DMS114 treated with DMSO at 0.1 percent for 48 hours (cell line): ENCODE data around the gene EPB41L4A.

Experiments used
- DNase-seq: peaks from one replicate; lab custom pipeline; 2025; ENCODE audit not compliant: unreplicated experiment; lab: John Stamatoyannopoulos, UW

The EPB41L4A gene

DNA sequence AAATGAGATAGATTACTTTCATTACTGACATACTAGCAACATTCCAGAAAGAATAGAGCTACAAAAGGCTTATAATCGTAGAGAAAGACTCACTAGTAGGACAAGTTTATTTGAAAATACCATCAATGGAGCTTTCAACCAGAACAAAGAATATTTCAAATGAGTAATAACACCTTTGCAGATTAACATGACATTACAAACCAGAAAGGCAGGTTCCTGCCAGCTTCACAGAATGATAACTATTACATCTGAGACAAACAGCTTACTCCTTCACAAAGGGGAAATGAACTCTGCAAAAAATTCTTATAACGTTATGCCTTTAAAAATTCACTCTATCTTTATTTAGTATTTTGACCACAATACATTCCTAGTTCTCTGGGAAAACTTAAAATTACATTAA lies 103.1 kb downstream of the EPB41L4A start:
- no peak for DNase-seq

DNA sequence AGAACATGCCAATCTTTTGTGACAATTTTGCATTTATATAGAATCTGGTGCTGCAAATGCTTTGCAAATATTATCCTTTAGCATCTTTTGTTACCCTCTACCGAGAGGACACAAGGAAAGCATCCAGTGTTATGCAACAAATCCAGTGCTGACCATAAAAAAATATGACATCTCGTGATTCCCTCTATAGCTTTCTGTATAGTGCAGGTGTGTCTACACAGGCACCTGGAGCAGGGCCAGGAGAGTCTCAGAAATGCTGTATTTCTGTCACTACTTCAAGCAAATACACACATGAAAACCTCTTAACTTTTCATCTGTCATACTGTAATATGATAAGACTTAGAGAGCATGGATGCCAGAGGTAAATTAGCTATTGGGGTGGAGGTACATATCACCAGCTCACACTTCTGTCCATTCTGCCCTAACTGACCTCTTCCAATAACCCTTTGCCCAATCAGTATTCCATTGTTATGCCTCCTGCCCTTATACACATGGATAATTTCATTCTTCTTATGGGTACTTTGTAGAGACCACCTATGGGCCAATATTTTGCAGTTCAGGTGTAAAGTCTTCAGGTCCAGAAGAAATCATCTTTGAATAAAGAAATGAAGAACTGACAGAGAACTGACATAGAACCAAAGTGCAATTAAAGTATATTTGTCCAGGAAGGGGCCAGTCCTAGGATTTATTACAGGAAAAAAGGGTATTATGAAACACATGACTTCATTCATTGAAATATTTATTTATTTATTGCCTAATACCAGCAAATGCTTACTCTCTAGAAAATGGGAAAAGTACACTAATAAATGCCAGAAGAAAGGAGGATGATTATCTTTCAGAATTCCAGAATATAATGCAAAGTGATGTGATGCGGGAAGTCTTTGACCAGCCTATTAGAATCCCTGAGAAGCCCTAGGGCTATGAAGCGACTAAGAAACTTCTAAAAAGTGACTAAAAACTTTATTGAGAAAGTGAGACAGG lies 106.5 kb downstream of the EPB41L4A start:
- no peak for DNase-seq

DNA sequence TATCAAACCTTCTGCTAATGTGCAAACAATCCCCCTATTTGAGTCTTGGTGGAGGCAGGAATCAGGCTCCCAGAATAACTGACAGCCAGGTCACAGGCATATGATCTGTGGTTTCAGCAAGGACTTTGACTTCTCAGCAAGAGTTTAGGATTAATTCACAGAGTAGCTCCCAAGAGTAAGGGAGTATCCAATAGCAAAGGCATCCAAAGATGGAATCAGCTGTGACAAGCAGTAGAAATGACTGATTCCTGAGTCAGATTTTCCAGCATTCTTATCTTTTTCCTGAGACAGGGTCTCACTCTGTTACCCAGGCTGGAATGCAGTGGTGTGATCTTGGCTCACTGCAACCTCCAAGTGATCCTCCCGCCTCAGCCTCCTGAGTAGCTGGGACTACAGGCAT lies 108.3 kb downstream of the EPB41L4A start:
- DNase-seq: no peak

DNA sequence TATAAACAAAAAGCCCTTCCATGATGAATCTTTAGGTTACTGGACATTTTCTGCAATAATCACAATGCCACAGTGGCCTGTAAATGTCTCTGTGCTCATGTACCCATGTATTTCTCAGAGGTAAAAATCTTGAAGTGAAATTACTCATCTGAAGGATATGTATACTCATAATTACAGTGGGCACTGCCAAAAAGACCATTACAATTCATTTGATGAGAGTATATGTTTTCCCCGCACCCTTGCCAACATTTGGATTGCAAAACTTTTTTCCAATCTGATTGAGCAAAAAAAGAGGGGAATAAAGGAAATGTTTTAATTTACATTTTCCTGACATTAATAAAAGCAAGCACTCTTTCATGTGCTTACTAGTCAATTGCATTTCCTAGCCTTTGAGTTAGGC lies 110.5 kb downstream of the EPB41L4A start:
- DNase-seq: no peak

DNA sequence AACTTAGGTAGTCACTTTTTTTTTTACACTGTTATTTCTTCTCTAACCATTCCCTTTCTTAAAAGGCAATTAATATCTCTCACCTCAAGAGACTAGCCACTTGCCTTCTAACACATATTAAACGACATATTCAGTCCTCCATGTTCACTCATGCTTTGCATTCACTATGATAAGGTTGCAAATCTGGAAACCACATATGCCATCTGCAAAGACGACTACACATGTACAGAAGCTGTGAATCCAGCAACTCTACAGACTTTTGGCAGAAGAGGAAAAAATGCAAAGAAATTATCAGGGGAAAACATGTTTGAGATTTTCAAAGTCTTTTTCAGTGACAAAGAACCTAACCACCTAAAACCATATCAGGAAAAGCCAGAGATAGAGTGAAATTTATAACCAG lies 112.1 kb downstream of the EPB41L4A start:
- no peak for DNase-seq

DNA sequence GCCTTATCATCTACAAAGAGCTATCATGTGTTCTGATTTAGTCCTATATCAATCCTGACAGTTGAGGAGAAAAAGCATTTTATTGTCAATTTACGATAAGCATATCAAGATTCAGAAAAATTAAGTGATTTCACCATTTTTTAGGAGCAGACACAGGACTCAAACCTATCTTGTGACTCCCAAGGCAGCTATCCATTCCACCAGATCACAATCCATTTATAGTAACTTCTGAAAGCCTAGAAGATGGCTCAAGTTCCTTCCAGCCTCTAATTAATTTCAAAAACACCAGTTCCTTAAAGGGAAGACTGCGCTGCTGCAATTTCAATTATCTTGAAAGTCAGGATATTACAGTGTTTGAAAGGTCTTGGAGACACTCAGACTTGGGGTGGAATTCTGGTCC lies 114.3 kb downstream of the EPB41L4A start:
- no peak for DNase-seq

DNA sequence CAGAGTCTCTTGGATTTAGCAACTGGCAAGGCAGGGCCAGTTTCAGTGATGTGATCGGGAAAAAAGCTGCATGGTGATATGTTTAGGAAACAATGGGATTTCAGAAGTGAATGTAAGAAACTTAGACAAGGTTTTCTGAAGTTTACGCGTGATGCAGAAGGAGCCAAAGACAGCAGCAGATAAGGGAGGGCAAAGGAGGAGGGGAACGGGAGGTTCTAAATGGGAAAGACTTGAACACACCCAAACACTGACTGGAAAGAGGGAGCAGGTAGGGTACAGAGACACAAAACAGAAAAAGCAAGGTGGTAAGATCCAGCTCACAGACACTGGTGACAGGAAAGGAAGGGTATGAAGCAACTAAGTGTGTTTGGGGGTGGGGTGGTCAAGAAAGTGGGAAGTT lies 115.4 kb downstream of the EPB41L4A start:
- no peak for DNase-seq

DNA sequence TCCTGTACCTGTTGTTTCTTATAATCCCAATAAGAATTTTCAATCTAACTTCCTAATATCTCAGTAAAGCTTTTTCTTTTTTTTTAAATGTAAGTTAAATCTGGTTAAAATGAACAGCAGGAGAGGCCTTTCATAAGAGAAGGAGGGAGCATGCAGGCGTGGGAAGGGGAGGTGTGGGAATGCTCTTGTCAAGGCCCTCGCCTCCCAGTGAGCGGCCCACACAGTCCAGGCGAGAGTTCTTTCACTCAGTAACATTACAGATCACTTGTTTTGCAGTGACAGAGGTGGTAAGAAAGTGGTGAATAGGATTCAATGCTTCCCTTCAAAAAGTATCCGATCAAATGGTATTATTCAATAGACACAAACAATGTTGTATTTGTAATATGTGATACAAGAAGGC lies 125.0 kb downstream of the EPB41L4A start:
- DNase-seq: no peak

DNA sequence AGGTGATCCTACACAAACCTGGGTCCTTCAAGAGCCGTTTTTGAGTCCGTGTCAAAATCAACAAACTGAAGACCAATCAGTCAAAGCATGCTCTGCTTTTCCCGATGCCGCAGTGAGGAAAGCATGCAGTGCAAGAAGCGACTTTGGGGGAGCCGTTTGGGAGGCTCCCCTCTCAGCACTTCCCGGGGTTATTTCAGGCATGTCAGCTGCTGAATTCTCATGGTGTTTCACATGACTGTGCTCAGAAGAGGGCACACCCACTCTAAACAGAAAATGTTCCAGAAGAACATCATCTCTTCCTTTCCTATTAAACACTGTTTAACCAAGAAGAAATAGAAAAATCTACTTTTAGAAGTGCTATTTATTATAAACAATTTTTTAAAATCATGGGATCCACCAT lies 125.5 kb downstream of the EPB41L4A start:
- DNase-seq: no peak

DNA sequence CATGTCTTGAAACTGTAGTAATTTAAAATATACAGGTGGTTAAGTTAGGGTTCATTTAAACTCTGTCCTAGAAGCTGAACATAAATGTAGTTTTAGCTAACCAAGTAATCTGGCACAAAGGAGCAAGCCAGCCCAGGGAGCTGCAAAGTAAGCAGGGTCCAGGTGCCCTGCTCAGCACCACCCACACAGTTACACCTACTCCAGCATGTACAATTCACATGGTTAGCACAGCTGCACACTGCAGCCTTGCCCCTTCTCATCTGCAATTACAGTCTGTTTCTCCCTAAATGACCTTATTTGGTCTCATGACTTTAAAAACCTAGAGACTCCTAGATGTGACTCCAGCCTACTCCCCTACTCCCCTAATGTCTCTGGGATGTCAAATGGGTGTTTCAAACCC lies 128.4 kb downstream of the EPB41L4A start:
- DNase-seq: no peak

DNA sequence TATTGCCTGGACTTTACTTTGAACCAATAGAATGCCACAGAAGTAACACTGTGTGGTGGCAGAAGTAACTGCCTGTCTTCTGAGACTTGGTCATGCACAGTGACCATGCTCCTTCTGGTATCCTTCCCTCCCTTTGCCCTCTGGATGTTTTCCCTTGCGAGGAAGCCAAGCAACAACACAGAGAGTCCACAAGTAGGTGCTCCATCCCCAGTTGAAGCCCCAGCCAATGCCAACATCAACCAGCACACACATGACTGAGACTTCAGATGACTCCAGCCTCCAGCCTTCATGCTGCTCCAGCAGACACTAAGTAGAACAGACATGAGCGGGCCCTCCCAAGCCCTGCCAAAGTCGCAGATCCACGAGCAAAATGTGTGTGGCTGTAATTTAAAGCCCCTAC lies 129.6 kb downstream of the EPB41L4A start:
- no peak for DNase-seq

DNA sequence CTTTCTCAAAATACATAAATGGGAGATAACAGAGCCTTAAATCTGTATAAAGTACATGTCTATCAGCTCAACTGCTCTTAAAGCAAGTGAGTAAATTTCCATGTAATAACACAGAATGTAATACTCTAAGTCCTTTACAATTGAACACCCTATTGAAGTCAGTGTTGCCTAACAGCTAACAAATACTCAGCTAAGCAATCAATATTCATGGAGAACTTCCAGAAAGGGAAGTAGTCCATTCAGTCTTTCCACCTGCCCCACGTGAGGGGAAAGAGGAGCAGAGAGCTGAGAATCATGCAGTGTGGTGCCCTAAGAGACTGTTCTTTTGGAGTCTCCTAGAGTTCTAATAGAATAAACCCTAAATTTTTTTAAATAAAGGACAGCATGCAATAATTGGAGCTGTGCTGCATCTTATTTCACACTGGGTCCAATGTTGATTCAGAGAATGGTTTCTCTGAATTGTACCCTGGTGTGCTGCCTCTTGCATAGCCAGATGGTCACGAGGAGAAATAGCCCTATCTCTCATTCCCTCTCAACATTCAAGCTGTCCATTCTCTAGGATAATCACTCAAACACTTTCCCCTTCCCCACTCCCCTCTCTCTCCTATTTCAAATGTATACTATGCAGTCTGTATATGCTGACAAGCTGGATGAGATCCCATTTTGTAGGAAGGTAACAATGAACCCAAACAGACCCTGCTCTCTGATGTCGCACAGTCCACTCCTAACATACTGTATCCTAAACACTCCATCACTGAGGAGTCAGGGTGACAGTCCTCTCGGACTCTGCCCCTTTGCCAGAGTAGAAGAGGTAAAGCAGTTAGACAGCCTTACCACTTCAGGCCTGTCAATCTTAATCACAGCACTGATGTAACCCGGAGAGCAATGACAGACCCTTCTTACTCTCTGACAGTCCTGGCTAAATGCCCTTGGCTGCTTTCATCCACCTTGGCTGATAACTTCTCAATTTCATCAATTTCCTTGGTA lies 134.8 kb downstream of the EPB41L4A start:
- no peak for DNase-seq

DNA sequence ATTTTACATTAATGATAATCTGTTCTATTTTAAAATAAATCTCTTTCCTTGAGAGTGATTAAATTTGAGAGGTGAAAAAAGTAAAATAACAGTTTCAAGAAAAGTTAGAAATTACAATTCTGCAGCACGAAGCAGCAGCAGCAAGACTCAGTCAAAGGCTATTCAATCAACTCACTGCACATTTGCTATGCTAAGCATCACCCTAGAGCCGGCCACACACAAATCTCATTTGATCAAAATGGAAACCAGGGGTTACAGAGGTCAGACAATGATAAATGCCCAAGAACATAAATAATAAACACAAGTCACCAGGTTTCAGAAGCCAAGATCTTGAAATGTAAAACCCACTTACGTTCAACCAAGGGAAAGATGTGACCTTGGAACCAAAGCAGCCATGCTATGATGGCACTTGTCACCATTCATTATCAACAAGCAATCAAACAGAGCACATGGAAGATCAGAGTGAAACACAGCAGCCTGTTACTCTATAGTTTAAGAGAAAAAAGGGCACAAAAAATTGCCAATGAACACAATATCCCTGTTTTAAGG lies 136.0 kb downstream of the EPB41L4A start:
- DNase-seq: no peak

DNA sequence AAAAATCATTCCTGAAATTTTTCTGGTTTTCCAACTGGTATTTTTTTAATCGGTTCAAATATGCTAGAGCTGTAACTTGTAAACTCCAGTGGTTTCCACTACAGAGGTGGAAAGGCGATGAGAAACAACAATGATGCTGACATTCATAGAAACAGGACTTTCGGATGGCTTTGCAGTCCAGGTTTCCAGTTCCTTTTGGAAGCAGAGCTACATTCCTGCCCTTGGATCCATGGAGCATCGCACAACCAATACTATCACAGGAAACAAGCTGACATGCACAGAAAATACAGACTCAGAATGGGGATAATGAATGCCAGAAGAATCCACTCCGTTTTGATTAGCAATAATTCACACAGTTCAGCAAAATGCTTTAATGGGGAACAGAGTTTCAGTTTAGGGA lies 140.0 kb downstream of the EPB41L4A start:
- no peak for DNase-seq

DNA sequence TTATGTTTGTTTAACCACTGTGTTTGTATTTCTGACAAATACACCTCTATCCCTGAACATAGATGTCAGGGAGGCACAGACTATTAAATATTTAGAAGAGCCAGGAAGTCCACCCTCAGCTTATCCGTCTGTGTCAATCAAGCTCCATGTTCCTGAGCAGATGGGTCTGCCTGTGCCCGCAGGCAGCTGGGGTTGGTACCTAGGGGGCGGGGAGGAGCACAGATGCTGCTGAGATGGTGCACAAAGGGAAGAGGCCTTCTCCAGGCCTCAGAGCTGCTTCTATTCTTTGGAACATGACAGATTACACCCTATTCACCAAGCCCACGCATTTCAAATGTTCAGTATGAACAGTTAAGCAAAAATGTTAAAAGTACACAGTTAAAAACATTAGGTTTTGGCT lies 142.1 kb downstream of the EPB41L4A start:
- no peak for DNase-seq

DNA sequence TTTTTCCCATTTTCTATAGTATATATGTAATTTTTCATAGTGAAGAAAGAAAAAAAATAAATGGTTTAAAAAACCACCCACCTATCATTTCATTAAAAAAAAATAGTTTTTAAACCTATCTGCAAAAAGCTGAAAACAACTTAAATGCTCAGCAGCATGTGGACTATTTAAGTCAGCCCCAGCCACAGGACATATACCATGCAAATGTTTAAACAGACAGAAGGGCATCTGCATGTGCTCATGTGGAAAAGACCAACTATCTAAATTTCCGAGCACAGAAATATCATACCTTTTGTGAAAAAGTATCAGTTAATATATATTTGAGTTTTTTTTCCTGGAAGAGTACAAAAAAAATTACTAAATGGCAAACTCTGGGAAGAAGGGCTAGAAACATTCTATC lies 143.4 kb downstream of the EPB41L4A start:
- no peak for DNase-seq

DNA sequence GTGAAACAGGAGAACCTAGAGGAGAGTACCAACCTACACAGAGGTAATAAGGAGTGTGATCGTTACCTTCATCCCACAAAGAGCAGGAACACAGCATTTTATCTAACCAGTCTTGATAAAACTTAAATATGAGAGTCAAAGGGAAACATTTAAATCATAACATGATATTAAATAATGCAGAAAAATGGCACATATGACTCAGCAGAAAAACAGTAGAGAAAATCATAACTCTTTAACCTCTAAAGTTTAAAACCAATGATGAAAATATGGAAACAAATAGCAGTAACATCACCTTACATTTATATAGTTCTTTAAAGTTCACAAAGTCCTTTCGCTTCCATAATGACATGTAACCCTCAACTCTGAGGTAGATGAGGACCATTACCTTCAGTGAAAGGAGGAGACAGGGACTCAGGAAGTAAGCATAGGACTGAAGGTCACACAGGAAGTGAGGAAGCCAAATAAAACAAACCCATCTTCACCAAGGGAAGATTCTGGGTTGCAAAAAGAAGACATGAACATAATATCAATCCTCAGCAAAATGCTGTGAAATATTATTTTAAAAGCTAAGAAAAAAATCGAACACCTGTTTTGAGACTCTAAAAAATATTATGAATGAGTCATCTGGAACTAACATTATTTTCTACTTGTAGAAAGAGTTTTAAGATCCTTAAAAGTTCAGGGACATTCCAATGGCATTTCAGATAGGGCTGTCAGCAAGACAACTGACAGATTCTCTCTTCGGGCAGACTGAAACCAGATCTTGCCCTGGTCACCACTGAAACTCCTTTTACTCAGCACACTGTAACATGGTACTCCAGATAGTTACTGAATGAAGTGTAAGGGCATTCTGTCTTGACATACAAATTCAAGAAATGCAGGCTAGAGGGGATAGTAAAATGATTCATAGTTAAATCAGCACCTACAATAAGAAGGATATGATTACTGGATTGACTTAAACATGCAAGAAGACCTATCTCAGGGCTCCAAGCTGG lies 148.5 kb downstream of the EPB41L4A start:
- DNase-seq: no peak

DNA sequence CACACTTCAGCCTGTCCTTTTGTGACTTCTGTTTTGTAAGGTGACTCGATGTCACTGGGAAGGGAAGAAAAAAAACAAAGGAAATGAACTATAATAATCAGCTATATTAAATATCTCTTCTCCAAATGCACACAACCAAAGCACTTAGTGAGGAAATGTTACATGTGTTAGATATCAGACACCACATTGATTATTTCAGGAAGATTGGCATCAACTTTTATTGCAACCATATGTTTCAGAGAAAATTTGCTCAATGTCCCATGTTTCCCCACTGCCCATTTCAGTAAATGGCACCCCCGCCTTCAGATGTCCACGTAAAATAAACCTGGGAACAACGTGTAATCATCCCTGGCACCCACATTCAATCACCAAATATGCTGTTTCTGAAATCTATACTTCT lies 151.8 kb downstream of the EPB41L4A start:
- no peak for DNase-seq

DNA sequence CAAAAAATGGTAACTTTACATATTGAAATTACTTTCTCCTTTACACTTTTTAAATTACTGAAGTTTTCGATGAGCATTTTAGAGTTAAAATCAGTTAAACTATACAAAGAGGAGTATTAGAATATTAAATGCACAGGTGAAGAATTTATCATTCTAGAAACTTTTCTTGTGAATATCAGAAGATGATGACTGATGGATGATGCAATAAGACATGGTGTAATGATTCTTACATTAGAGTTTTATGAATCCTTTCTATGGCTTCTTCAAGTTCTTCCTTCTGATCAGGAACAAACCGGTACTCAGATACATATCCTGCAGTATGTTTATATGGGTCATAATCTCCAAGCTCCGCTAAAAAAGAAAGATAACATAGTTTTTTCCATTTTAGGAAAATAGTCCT lies 154.4 kb downstream of the EPB41L4A start:
- DNase-seq: no peak

DNA sequence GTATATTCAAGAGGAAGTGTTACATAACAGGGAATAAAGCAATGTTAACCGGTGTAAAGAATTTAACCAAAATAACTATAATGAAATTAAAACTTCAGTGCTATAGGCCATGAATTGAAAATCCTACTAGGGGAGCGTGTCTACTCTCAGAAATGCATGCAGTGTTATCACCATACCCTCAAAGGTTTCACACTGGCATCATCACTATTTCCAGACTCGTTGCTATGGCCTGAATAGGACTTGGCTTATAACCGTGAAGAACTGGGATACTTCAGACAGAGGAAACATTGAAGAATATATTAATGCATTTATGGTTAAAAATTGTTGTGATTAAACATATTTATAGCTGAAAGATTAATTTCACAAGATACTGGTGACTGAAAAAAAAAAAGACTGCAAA lies 154.9 kb downstream of the EPB41L4A start:
- no peak for DNase-seq
